CD4-positive, alpha-beta T cell treated with Interleukin-2 at 100 ng/mL for 4 hours (primary cell): Measurements from ENCODE around the gene CD83.

Experiments used
- DNase-seq: peaks from one replicate; pipeline ENCODE4 v3.0.0-alpha.2; 2020; ENCODE audit warnings: low spot score

CD83 gene

GRCh38 chr6:14126191-14126590 lies 8.6 kb downstream of the CD83 start:
- no peak for DNase-seq

GRCh38 chr6:14127611-14128010 lies 10.0 kb downstream of the CD83 start:
- DNase-seq = no peak

GRCh38 chr6:14128012-14128411 lies 10.4 kb downstream of the CD83 start:
- no peak for DNase-seq

- no peak for DNase-seq
Measured at GRCh38 chr6:14128746-14129145, 11.2 kb downstream of the CD83 start.

GRCh38 chr6:14129575-14129974 lies 12.0 kb downstream of the CD83 start:
- no peak for DNase-seq

GRCh38 chr6:14130435-14131075 lies 13.0 kb downstream of the CD83 start:
- DNase-seq = no peak

GRCh38 chr6:14131579-14131978 lies 14.0 kb downstream of the CD83 start:
- DNase-seq = no peak

GRCh38 chr6:14132244-14132920 lies 14.8 kb downstream of the CD83 start:
- no peak for DNase-seq

- DNase-seq = no peak
Measured at GRCh38 chr6:14132921-14133275, 15.3 kb downstream of the CD83 start.

- DNase-seq = no peak
Measured at GRCh38 chr6:14134211-14134910, 16.8 kb downstream of the CD83 start.

- no peak for DNase-seq
Measured at GRCh38 chr6:14135893-14136539, 18.4 kb downstream of the CD83 start.

GRCh38 chr6:14138701-14139215 lies 21.2 kb downstream of the CD83 start:
- DNase-seq = no peak

- DNase-seq = no peak
Measured at GRCh38 chr6:14141351-14142062, 23.9 kb downstream of the CD83 start.

GRCh38 chr6:14142063-14142450 lies 24.5 kb downstream of the CD83 start:
- no peak for DNase-seq

- no peak for DNase-seq
Measured at GRCh38 chr6:14142511-14143223, 25.1 kb downstream of the CD83 start.

- no peak for DNase-seq
Measured at GRCh38 chr6:14143305-14143704, 25.7 kb downstream of the CD83 start.

- peak; percentile 72 for DNase-seq
Measured at GRCh38 chr6:14144678-14145113, 27.1 kb downstream of the CD83 start.

- no peak for DNase-seq
Measured at GRCh38 chr6:14146506-14147096, 29.0 kb downstream of the CD83 start.

GRCh38 chr6:14147891-14148290 lies 30.3 kb downstream of the CD83 start:
- no peak for DNase-seq

GRCh38 chr6:14148471-14148870 lies 30.9 kb downstream of the CD83 start:
- DNase-seq = no peak
